GM12878 (cell line): ENCODE measurements around the gene CSRP3. TPM values are rescaled to one million over a fixed set of nuclear protein-coding genes. Genes with fewer than 3 reads are reported as not detected.

Source experiments
- ATAC-seq: fragments of 200-7000 bp; cut with Tn5 transposase; 3 replicates; pipeline ENCODE4 v1.9.1; 2020; ENCODE audit warnings: mild to moderate bottlenecking, moderate library complexity
- BruUV-seq: library from RNA; stranded (reverse); fragments of 400-500 nt; replicated peaks from 2 replicates; lab custom pipeline; 2021; lab: Mats Ljungman, UMichigan
- CTCF ChIA-PET: fragments of 300-600 bp; sonication (Branson Sonifier 250); formaldehyde crosslinking; extraction: SDS; loops from one replicate; lab custom pipeline; 2021; ENCODE audit warnings: inconsistent platforms; lab: Yijun Ruan, JAX
- POLR2A ChIA-PET: fragments of 350-600 bp; formaldehyde crosslinking; extraction: SDS; loops from one replicate; lab custom pipeline; 2021; ENCODE audit warnings: inconsistent platforms; lab: Charles Lee
- RAD21 ChIA-PET: fragments of 300-600 bp; sonication (Branson Sonifier 250); formaldehyde crosslinking; loops from one replicate; lab custom pipeline; 2023; ENCODE audit warnings: antibody characterized with exemption; ENCODE audit not compliant: unreplicated experiment; lab: Charles Lee
- SMC1A ChIA-PET: fragments of 300-600 bp; sonication (Branson Sonifier 250); formaldehyde crosslinking; loops from one replicate; lab custom pipeline; 2023; ENCODE audit not compliant: unreplicated experiment, uncharacterized antibody; lab: Charles Lee
- DNase-seq: peaks from one replicate; pipeline ENCODE4 v3.0.0-alpha.2; 2011; ENCODE audit warnings: low read depth, low spot score
- FAIRE-seq: peaks from 3 replicates; lab custom pipeline; 2011; peaks lifted over from hg19 to GRCh38; lab: Jason Lieb, UNC
- H2AFZ ChIP-seq: 2 replicates; pipeline ENCODE4 v1.6.0; 2011; ENCODE audit warnings: low read depth, low read length, control low read depth; ENCODE audit not compliant: control insufficient read depth
- H3K27ac ChIP-seq: 2 replicates; pipeline ENCODE4 v1.5.1; 2011; ENCODE audit warnings: control low read depth; ENCODE audit not compliant: control insufficient read depth, insufficient read depth
- H3K27me3 ChIP-seq, 2 experiments: replicated peaks in 1 of 2; 2 replicates each; pipeline versions ENCODE4 v1.6.0 to v1.6.1; 2011; ENCODE audit warnings: low read length in 1 of 2; ENCODE audit not compliant: control insufficient read depth in 2 of 2, insufficient read depth in 2 of 2
- H3K36me3 ChIP-seq, 2 experiments: 2 replicates each; pipeline ENCODE4 v1.5.1; 2011; ENCODE audit warnings: low read length in 1 of 2; ENCODE audit not compliant: control insufficient read depth in 2 of 2, insufficient read depth in 2 of 2
- H3K4me1 ChIP-seq: 2 replicates; pipeline ENCODE4 v1.6.1; 2011; ENCODE audit warnings: mild to moderate bottlenecking, low read length, moderate library complexity, mixed read lengths; ENCODE audit not compliant: control insufficient read depth, insufficient read depth
- H3K4me2 ChIP-seq: 2 replicates; pipeline ENCODE4 v1.6.0; 2011; ENCODE audit warnings: control low read depth; ENCODE audit not compliant: control insufficient read depth, insufficient read depth
- H3K4me3 ChIP-seq: fragments of 200-600 bp; sonication (generic); 2 replicates; pipeline ENCODE4 v1.5.1; 2016
- H3K79me2 ChIP-seq: 2 replicates; pipeline ENCODE4 v1.6.0; 2011; ENCODE audit warnings: low read length; ENCODE audit not compliant: control insufficient read depth, insufficient read depth
- H3K9ac ChIP-seq: 2 replicates; pipeline ENCODE4 v1.8.0; 2011; ENCODE audit warnings: low read length, control low read depth, mixed read lengths; ENCODE audit not compliant: control insufficient read depth, insufficient read depth
- H3K9me3 ChIP-seq: replicated peaks from 3 replicates; pipeline ENCODE4 v1.5.1; 2011; ENCODE audit warnings: mild to moderate bottlenecking, low read length; ENCODE audit not compliant: control insufficient read depth, insufficient read depth
- H4K20me1 ChIP-seq: 2 replicates; pipeline ENCODE4 v1.6.0; 2011; ENCODE audit not compliant: control insufficient read depth, insufficient read depth
- CEBPB ChIP-seq, 2 experiments: fragments of 150-350 bp in 1 of 2; IDR thresholded peaks; 2 replicates each; pipeline ENCODE4 v1.6.1; 2012 to 2014; ENCODE audit warnings: low read depth in 2 of 2, low read length in 2 of 2, borderline replicate concordance in 1 of 2, inconsistent platforms in 1 of 2
- NKRF ChIP-seq: fragments of 450-650 bp; conservative IDR thresholded peaks from 2 replicates; pipeline ENCODE4 v1.6.1; 2017; ENCODE audit warnings: mild to moderate bottlenecking, moderate library complexity
- PAX8 ChIP-seq: fragments of 450-650 bp; IDR thresholded peaks from 2 replicates; pipeline ENCODE4 v1.6.1; 2017; ENCODE audit warnings: mild to moderate bottlenecking, moderate library complexity
- REST ChIP-seq: IDR thresholded peaks from 2 replicates; pipeline ENCODE4 v1.6.1; 2012; ENCODE audit warnings: mild to moderate bottlenecking, low read depth, low read length
- WGBS: methylation state at CpG from one replicate; pipeline ENCODE4 v1.1.6; 2016; ENCODE audit warnings: low lambda C conversion rate; ENCODE audit not compliant: insufficient replicate concordance, insufficient coverage; ENCODE audit errors: missing lambda C conversion rate; 5-methylcytosine and 5-hydroxymethylcytosine counted together
- in situ Hi-C: fragments of 300-500 bp; cut with MboI; formaldehyde crosslinking; loops from 9 replicates; pipeline ENCODE4 v1.14.3; 2018; ENCODE audit warnings: mixed read lengths
- intact Hi-C: fragments of 100-400 bp; cut with micrococcal nuclease; formaldehyde crosslinking; loops from one replicate; pipeline ENCODE4 v1.14.2; 2022; ENCODE audit not compliant: unreplicated experiment
- polyA plus RNA-seq, 11 experiments: library from polyadenylated mRNA; depleted of rRNA in 4 of 11; unstranded in 6 of 11; stranded (reverse) in 5 of 11; fragments of >200 nt; fragmentation: Nextera tagmentation in 4 of 11; fragmentation: Illumina TruSeq in 1 of 11; extraction: Ambion mirVana in 4 of 11; extraction: Trizol in 1 of 11; gene quantifications; 1 replicate in 1 of 11; 2 replicates in 10 of 11; pipeline versions ENCODE4 v1.2.1 to v1.2.3, GENCODE V29; 2011 to 2016; ENCODE audit warnings: inconsistent platforms in 2 of 11, missing spikeins in 2 of 11, low read depth in 1 of 11
- total RNA-seq, 4 experiments: library from RNA; depleted of rRNA in 3 of 4; stranded (reverse); fragments of >200 nt in 3 of 4; fragmentation: Illumina TruSeq in 1 of 4; extraction: Trizol in 1 of 4; gene quantifications; 2 replicates each; pipeline versions ENCODE4 v1.2.1 to v1.2.3, GENCODE V29; 2013 to 2021
- TF ChIP-seq, protein P1 (sequence below): fragments of 450-650 bp; formaldehyde crosslinking; IDR thresholded peaks from 2 replicates; pipeline ENCODE4 v1.4.0; 2020; ENCODE audit warnings: mild to moderate bottlenecking, moderate library complexity
- TF ChIP-seq, protein P2 (sequence below): fragments of 450-650 bp; IDR thresholded peaks from 2 replicates; pipeline ENCODE4 v1.6.1; 2016; ENCODE audit warnings: mild to moderate bottlenecking, moderate library complexity, borderline replicate concordance

The CSRP3 gene
- total and polyA plus RNA-seq, 10 of the 15 experiments (the other 5 are each of a cell fraction or from before 2014, with no cell fraction given): not detected

DNA sequence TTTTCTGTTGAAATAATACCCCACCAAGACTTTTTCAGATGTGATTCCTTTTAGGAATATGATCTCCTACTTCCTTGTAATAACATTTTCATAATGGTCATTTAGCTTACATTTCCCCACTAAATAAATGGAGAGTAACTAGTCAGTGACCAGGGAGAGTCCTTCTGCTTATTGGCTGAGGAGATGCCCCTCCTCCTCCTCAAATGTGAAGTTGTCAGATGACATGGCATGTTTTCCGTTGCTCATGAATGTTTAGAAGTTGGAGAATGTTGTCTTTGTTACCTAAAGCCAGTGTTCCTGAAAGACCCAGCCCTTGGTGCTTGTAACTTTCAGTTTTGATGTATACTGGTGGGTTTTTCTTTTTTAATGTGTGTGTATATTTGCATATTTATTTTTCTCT, 38.2 kb downstream of the CSRP3 start:
- Histone ChIP-seq H3K9ac (no peak overlapping the region), H3K27me3 (no peaks in the 10 kb centered on the region), H3K9me3 (no peaks in the 10 kb centered on the region), H3K79me2 (no peaks in the 10 kb centered on the region), H3K27ac (no peak overlapping the region), H3K4me2 (no peak overlapping the region), H3K36me3 (peaks cover 1 to 21% of the 10 kb centered on the region in 2 experiments), H4K20me1 (no peaks in the 10 kb centered on the region), H3K4me1 (no peaks in the 10 kb centered on the region), H3K4me3 (no peak overlapping the region), H2AFZ (no peak overlapping the region)
- 100% methylated on average over 1 of the region's 1 CpG for WGBS
- ChIA-PET POLR2A (no interaction called here), SMC1A (interaction anchor here (1.3 kb wide), 1 partner anchor 9 kb away, joined by 3 read pairs; no protein-coding TSS in a partner anchor), RAD21 (no interaction called here), CTCF (interaction anchor here (0.7 kb wide), 1 partner anchor 9 kb away, joined by 3 read pairs; no protein-coding TSS in a partner anchor)
- in situ Hi-C loops: no loop called here
- no TSS peak for BruUV-seq
- FAIRE-seq: no peak
- intact Hi-C loops: no loop called here
- ATAC-seq: no peak
- DNase-seq: no peak
- TF ChIP-seq, protein P1, sequence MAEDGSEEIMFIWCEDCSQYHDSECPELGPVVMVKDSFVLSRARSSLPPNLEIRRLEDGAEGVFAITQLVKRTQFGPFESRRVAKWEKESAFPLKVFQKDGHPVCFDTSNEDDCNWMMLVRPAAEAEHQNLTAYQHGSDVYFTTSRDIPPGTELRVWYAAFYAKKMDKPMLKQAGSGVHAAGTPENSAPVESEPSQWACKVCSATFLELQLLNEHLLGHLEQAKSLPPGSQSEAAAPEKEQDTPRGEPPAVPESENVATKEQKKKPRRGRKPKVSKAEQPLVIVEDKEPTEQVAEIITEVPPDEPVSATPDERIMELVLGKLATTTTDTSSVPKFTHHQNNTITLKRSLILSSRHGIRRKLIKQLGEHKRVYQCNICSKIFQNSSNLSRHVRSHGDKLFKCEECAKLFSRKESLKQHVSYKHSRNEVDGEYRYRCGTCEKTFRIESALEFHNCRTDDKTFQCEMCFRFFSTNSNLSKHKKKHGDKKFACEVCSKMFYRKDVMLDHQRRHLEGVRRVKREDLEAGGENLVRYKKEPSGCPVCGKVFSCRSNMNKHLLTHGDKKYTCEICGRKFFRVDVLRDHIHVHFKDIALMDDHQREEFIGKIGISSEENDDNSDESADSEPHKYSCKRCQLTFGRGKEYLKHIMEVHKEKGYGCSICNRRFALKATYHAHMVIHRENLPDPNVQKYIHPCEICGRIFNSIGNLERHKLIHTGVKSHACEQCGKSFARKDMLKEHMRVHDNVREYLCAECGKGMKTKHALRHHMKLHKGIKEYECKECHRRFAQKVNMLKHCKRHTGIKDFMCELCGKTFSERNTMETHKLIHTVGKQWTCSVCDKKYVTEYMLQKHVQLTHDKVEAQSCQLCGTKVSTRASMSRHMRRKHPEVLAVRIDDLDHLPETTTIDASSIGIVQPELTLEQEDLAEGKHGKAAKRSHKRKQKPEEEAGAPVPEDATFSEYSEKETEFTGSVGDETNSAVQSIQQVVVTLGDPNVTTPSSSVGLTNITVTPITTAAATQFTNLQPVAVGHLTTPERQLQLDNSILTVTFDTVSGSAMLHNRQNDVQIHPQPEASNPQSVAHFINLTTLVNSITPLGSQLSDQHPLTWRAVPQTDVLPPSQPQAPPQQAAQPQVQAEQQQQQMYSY (CRISPR knock-in tag): no peak
- TF ChIP-seq CEBPB (IDR thresholded peaks at IDR 0.05; ENCODE audit: borderline replicate concordance in 1 of 2, low read depth in 2 of 2, low read length in 2 of 2) (no peak), NKRF (no peak), REST (no peak), PAX8 (no peak)
- TF ChIP-seq, protein P2, sequence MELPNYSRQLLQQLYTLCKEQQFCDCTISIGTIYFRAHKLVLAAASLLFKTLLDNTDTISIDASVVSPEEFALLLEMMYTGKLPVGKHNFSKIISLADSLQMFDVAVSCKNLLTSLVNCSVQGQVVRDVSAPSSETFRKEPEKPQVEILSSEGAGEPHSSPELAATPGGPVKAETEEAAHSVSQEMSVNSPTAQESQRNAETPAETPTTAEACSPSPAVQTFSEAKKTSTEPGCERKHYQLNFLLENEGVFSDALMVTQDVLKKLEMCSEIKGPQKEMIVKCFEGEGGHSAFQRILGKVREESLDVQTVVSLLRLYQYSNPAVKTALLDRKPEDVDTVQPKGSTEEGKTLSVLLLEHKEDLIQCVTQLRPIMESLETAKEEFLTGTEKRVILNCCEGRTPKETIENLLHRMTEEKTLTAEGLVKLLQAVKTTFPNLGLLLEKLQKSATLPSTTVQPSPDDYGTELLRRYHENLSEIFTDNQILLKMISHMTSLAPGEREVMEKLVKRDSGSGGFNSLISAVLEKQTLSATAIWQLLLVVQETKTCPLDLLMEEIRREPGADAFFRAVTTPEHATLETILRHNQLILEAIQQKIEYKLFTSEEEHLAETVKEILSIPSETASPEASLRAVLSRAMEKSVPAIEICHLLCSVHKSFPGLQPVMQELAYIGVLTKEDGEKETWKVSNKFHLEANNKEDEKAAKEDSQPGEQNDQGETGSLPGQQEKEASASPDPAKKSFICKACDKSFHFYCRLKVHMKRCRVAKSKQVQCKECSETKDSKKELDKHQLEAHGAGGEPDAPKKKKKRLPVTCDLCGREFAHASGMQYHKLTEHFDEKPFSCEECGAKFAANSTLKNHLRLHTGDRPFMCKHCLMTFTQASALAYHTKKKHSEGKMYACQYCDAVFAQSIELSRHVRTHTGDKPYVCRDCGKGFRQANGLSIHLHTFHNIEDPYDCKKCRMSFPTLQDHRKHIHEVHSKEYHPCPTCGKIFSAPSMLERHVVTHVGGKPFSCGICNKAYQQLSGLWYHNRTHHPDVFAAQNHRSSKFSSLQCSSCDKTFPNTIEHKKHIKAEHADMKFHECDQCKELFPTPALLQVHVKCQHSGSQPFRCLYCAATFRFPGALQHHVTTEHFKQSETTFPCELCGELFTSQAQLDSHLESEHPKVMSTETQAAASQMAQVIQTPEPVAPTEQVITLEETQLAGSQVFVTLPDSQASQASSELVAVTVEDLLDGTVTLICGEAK: no peak
